Tibial artery (tissue), 4 donors: ENCODE measurements around the gene PM20D2.

Experiments used
- DNase-seq, 2 donors: peaks; one replicate each; pipeline ENCODE4 v3.0.0-alpha.2; 2019
- H3K27ac ChIP-seq, 2 donors: fragments of 200-600 bp; sonication (generic) in 1 of 2; 1 replicate in 1 of 2; 2 replicates in 1 of 2; pipeline ENCODE4 v1.5.1; 2018 to 2019; ENCODE audit warnings: mild to moderate bottlenecking in 1 of 2
- H3K27me3 ChIP-seq, 2 donors: fragments of 200-600 bp; sonication (generic) in 1 of 2; one replicate each; pipeline versions ENCODE4 v1.5.1 to v1.6.0; 2016 to 2019
- H3K36me3 ChIP-seq, 3 donors: fragments of 200-600 bp; sonication (generic) in 2 of 3; one replicate each; pipeline ENCODE4 v1.5.1; 2016 to 2019; ENCODE audit warnings: mild to moderate bottlenecking in 2 of 3
- H3K4me1 ChIP-seq, 4 donors: fragments of 200-600 bp; sonication (generic) in 2 of 4; 1 replicate in 3 of 4; 2 replicates in 1 of 4; pipeline ENCODE4 v1.5.1; 2016 to 2019
- H3K4me3 ChIP-seq, 2 donors: fragments of 200-600 bp; sonication (generic) in 1 of 2; 1 replicate in 1 of 2; 2 replicates in 1 of 2; pipeline ENCODE4 v1.5.1; 2018 to 2019; ENCODE audit warnings: mild to moderate bottlenecking in 2 of 2
- H3K9me3 ChIP-seq, 3 donors: fragments of 200-600 bp; sonication (generic) in 1 of 3; one replicate each; pipeline ENCODE4 v1.5.1; 2016 to 2019
- intact Hi-C: fragments of 100-400 bp; cut with DNase I; formaldehyde crosslinking; loops from one replicate; pipeline ENCODE4 v1.15.0; 2023; ENCODE audit warnings: low total_unique reads
- TF ChIP-seq, protein P1 (sequence below), 2 experiments: fragments of 200-600 bp in 1 of 2; fragments of 450-650 bp in 1 of 2; IDR thresholded peaks; one replicate each; pipeline ENCODE4 v1.5.1; 2017 to 2019; ENCODE audit warnings: antibody characterized with exemption in 2 of 2, mild to moderate bottlenecking in 1 of 2, moderate library complexity in 1 of 2

The PM20D2 gene

DNA sequence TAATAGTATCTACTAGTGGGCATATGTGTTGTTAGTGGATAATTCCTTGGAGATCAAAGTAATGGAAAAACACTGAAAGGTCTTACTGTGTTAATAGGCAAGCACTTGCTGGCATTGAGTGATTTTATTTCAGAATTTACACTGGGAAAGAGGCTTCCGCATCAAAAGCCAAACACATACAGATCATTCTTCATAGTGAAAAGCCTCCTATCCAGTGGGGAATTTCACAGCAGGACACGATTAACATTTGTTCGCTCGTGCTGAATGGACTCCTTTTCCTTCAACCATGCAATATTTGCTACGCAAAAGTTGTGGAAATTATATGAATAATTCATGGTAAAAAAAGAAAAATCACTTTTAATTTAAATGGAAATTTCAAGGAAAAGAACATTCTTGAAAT, 44.9 kb downstream of the PM20D2 start:
- TF ChIP-seq, protein P1, sequence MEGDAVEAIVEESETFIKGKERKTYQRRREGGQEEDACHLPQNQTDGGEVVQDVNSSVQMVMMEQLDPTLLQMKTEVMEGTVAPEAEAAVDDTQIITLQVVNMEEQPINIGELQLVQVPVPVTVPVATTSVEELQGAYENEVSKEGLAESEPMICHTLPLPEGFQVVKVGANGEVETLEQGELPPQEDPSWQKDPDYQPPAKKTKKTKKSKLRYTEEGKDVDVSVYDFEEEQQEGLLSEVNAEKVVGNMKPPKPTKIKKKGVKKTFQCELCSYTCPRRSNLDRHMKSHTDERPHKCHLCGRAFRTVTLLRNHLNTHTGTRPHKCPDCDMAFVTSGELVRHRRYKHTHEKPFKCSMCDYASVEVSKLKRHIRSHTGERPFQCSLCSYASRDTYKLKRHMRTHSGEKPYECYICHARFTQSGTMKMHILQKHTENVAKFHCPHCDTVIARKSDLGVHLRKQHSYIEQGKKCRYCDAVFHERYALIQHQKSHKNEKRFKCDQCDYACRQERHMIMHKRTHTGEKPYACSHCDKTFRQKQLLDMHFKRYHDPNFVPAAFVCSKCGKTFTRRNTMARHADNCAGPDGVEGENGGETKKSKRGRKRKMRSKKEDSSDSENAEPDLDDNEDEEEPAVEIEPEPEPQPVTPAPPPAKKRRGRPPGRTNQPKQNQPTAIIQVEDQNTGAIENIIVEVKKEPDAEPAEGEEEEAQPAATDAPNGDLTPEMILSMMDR (IDR thresholded peaks at IDR 0.05): no peak

DNA sequence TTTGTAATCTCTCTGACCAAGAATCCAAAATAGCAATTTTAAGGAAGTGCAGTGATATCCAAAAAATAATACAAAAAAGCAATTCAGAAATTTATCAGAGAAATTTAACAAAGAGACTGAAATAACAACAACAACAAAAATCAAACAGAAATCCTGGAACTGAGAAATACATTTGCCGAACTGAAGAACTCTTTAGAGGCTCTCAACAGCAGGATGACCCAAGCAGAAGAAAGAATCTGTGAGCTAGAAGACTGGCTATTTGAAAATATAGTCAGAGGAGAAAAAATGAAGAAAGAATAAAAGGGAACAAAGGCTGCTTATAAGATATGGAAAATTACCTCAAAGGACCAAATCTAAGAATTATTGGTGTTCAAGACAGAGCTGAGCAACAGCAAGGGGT, 48.7 kb downstream of the PM20D2 start:
- intact Hi-C loops: no loop called here
- TF ChIP-seq, protein P1 (IDR thresholded peaks at IDR 0.05): no peak
- Histone ChIP-seq H3K4me3 (no peak overlapping the region), H3K36me3 (no peaks in the 10 kb centered on the region), H3K9me3 (peaks cover 2 to 20% (median 15%) of the 10 kb centered on the region in 3 donors), H3K4me1 (no peaks in the 10 kb centered on the region), H3K27me3 (no peaks in the 10 kb centered on the region), H3K27ac (no peak overlapping the region)
- DNase-seq: no peak

More for the DNA sequence above, 44.9 kb downstream of the PM20D2 start:
- DNase-seq: no peak
- Histone ChIP-seq H3K27ac (no peak overlapping the region), H3K9me3 (peaks cover 2 to 19% (median 14%) of the 10 kb centered on the region in 3 donors), H3K4me3 (no peak overlapping the region), H3K36me3 (no peaks in the 10 kb centered on the region), H3K4me1 (no peaks in the 10 kb centered on the region), H3K27me3 (no peaks in the 10 kb centered on the region)
- intact Hi-C loops: no loop called here

DNA sequence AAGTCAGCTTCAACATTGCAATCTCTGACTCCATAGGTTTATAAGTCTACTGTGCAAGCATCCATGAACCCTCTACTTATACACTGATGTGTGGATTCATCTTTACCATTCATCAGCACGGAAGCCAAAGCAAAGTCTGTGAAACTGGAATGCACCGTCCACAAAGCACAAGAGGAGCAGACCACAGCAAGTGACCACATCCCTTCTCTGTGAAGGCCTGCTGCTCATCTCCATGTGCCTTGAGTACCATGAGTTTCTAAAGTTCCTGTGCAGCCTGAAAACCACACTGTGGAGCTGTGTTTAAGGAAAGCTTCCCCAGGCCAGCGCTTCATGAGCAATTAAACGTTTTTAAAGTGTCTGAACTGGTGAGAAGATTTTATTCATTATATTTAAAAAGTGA, 51.3 kb downstream of the PM20D2 start:
- no peaks in the 10 kb centered on the region for H3K4me1 ChIP-seq
- TF ChIP-seq, protein P1 (IDR thresholded peaks at IDR 0.05): no peak
- H3K9me3 ChIP-seq: peaks cover 2 to 20% (median 15%) of the 10 kb centered on the region in 3 donors
- H3K4me3 ChIP-seq: no peak overlapping the region
- intact Hi-C loops: no loop called here
- no peaks in the 10 kb centered on the region for H3K27me3 ChIP-seq
- DNase-seq: no peak
- no peak overlapping the region for H3K27ac ChIP-seq
- no peaks in the 10 kb centered on the region for H3K36me3 ChIP-seq

DNA sequence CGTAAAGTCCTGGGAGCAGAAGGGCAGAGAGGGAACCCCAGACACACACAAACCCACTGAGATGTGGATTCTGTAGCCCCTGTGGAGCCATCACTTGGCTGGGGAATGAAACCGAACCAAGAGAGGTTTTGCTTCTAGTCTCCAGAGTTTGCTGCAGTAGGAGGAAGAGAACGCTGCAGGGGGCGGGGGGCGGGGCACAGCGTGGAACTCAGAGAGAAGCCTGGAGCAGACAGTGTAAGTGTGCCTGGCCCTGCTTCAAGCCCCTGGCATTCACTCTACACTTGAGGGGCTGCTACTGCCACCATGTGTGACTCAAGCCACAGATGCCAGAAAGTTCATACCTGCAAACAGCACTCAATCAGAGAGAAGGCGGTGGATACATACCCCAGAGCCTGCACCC, 52.4 kb downstream of the PM20D2 start:
- no peak overlapping the region for H3K4me3 ChIP-seq
- no peaks in the 10 kb centered on the region for H3K4me1 ChIP-seq
- intact Hi-C loops: no loop called here
- H3K27ac ChIP-seq: no peak overlapping the region
- TF ChIP-seq, protein P1 (IDR thresholded peaks at IDR 0.05): no peak
- H3K27me3 ChIP-seq: no peaks in the 10 kb centered on the region
- peaks cover 2 to 20% (median 15%) of the 10 kb centered on the region in 3 donors for H3K9me3 ChIP-seq
- no peaks in the 10 kb centered on the region for H3K36me3 ChIP-seq
- DNase-seq: no peak

DNA sequence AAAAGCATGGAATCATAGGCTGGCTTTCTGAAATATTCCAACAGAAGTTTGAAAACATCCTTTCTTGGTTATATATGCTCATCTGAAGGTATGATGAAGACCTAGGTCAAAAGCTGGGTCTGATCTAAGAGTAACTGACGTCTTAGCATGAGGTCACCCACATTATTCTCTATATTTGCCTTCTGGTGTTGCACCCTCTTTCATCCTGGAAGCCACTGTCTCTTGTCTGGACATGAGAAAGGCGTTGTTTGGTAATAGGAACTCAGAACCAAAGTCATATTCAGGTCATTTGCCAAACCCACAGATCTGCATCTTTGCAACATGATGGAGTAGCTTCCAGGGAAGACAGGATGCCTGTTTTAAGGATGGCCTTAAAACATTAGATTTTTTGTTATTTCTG, 53.7 kb downstream of the PM20D2 start:
- intact Hi-C loops: no loop called here
- H3K9me3 ChIP-seq: peaks cover 2 to 13% (median 9%) of the 10 kb centered on the region in 3 donors
- no peaks in the 10 kb centered on the region for H3K4me1 ChIP-seq
- no peak overlapping the region for H3K27ac ChIP-seq
- no peaks in the 10 kb centered on the region for H3K27me3 ChIP-seq
- no peak overlapping the region for H3K4me3 ChIP-seq
- DNase-seq: no peak
- no peaks in the 10 kb centered on the region for H3K36me3 ChIP-seq
- TF ChIP-seq, protein P1 (IDR thresholded peaks at IDR 0.05): no peak

DNA sequence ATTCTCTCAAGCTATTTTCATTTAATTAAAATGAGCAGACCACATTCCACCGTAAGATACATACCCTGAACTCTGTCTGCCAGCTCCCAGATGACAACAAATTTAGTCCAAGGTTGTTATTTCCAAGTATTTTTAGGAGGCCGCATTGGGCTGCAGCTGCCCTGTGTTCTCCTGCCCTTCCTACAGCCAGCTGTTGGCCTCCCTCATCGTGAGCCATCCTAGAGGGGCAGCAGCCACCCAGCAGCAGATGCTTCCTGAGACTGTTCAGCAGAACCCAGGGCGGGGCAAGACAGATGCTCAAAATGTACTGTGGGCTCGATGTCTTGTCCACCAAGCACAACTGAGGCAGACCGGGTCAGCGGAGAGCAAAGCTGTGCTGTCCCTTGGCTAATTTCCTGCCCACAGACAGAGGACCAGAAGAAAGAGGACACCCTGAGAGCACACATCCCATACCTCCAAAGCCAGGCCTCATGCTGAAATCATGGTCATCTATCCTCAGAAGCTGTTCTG, 54.9 kb downstream of the PM20D2 start:
- Histone ChIP-seq H3K36me3 (no peaks in the 10 kb centered on the region), H3K9me3 (peaks cover under 1 to 1% (median under 1%) of the 10 kb centered on the region in 3 donors), H3K27ac (no peak overlapping the region), H3K4me1 (peaks cover 0 to 8% (median 6%) of the 10 kb centered on the region in 4 donors), H3K27me3 (no peaks in the 10 kb centered on the region), H3K4me3 (no peak overlapping the region)
- intact Hi-C loops: no loop called here
- peak in 1 of 2 donors; percentile 33 for DNase-seq
- TF ChIP-seq, protein P1 (IDR thresholded peaks at IDR 0.05): no peak
